PC-9 (cell line): Measurements from ENCODE around the gene PCSK5.

Experiments used
- EZH2 ChIP-seq: fragments of 200-600 bp; sonication (generic); IDR thresholded peaks from 2 replicates; pipeline ENCODE4 v1.8.0; 2017; ENCODE audit warnings: antibody characterized with exemption, low read depth
- TF ChIP-seq, protein P1 (sequence below): fragments of 200-600 bp; sonication (generic); conservative IDR thresholded peaks from 2 replicates; pipeline ENCODE4 v1.6.1; 2017; ENCODE audit warnings: mixed run types, antibody characterized with exemption, mild to moderate bottlenecking, moderate library complexity

GRCh38 chr9:76218886-76219445, 328.5 kb downstream of the PCSK5 start:
- TF ChIP-seq, protein P1, sequence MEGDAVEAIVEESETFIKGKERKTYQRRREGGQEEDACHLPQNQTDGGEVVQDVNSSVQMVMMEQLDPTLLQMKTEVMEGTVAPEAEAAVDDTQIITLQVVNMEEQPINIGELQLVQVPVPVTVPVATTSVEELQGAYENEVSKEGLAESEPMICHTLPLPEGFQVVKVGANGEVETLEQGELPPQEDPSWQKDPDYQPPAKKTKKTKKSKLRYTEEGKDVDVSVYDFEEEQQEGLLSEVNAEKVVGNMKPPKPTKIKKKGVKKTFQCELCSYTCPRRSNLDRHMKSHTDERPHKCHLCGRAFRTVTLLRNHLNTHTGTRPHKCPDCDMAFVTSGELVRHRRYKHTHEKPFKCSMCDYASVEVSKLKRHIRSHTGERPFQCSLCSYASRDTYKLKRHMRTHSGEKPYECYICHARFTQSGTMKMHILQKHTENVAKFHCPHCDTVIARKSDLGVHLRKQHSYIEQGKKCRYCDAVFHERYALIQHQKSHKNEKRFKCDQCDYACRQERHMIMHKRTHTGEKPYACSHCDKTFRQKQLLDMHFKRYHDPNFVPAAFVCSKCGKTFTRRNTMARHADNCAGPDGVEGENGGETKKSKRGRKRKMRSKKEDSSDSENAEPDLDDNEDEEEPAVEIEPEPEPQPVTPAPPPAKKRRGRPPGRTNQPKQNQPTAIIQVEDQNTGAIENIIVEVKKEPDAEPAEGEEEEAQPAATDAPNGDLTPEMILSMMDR = no peak
- TF ChIP-seq EZH2 = no peak
